Activated CD4-positive, alpha-beta memory T cell treated with anti-CD3 and anti-CD28 coated beads, Interleukin-2, amount 10 ng/mL, durations not matched to agents 7 days and 5 days (primary cell): ENCODE data around the gene ATG2A. TPM values are rescaled to one million over a fixed set of nuclear protein-coding genes. Genes with fewer than 3 reads are reported as not detected.
A peak's percentile ranks its signal among the peaks of the same experiment; 100 is the strongest.

ENCODE experiments used
- CTCF ChIA-PET: fragments of 350-600 bp; sonication (Branson Sonifier 250); formaldehyde crosslinking; loops from one replicate; lab custom pipeline; 2021; ENCODE audit warnings: antibody characterized with exemption, inconsistent platforms; lab: Charles Lee
- POLR2A ChIA-PET: fragments of 350-600 bp; sonication (Branson Sonifier 250); formaldehyde crosslinking; loops from one replicate; lab custom pipeline; 2021; ENCODE audit warnings: antibody characterized with exemption; lab: Charles Lee
- DNase-seq: peaks from one replicate; pipeline ENCODE4 v3.0.0-alpha.2; 2020
- H3K27ac Mint-ChIP-seq: one replicate; pipeline ENCODE4 v1.8.0; 2021; ENCODE audit warnings: mild to moderate bottlenecking, mixed read lengths
- H3K27me3 Mint-ChIP-seq: one replicate; pipeline ENCODE4 v1.8.0; 2021; ENCODE audit warnings: mixed read lengths
- H3K36me3 Mint-ChIP-seq: one replicate; pipeline ENCODE4 v1.8.0; 2021; ENCODE audit warnings: low read depth, mixed read lengths
- H3K4me1 Mint-ChIP-seq: one replicate; pipeline ENCODE4 v1.8.0; 2021; ENCODE audit warnings: mixed read lengths
- H3K4me3 Mint-ChIP-seq: one replicate; pipeline ENCODE4 v1.8.0; 2021; ENCODE audit warnings: mild to moderate bottlenecking, mixed read lengths
- H3K9me3 Mint-ChIP-seq: one replicate; pipeline ENCODE4 v1.8.0; 2021; ENCODE audit warnings: mixed read lengths
- total RNA-seq, 2 experiments: library from RNA; stranded (reverse); gene quantifications; one replicate each; pipeline ENCODE4 v1.2.3, GENCODE V29; 2021

The ATG2A gene
- total RNA-seq, 2 experiments from 2014 or later: 37.4 to 40.7 TPM

- DNase-seq: no peak
- ChIA-PET CTCF (interaction anchor here (0.6 kb wide), 1 partner anchor 18 kb away, joined by 3 read pairs; no protein-coding TSS in a partner anchor), POLR2A (interaction anchor here (1.2 to 1.3 kb wide), 2 partner anchors 9 to 81 kb away, joined by 3 to 4 read pairs; partner anchors contain the start of genes ARL2 and PPP2R5B)
- peaks cover 2% of the 10 kb centered on the region for H3K27me3 Mint-ChIP-seq
- no peak overlapping the region for H3K4me3 Mint-ChIP-seq
- peaks cover 24% of the 10 kb centered on the region for H3K36me3 Mint-ChIP-seq
- no peaks in the 10 kb centered on the region for H3K9me3 Mint-ChIP-seq
- no peak overlapping the region for H3K27ac Mint-ChIP-seq
- H3K4me1 Mint-ChIP-seq: no peaks in the 10 kb centered on the region
Measured at GRCh38 chr11:64933213-64933934, 16.4 kb upstream of the ATG2A start.

GRCh38 chr11:64932324-64932723 is 15.3 kb upstream of the ATG2A start:
- H3K9me3 Mint-ChIP-seq: no peaks in the 10 kb centered on the region
- no peak overlapping the region for H3K4me3 Mint-ChIP-seq
- no peaks in the 10 kb centered on the region for H3K4me1 Mint-ChIP-seq
- POLR2A ChIA-PET: no interaction called here
- no peaks in the 10 kb centered on the region for H3K27me3 Mint-ChIP-seq
- peaks cover 28% of the 10 kb centered on the region for H3K36me3 Mint-ChIP-seq
- CTCF ChIA-PET: interaction anchor here (0.6 kb wide), 1 partner anchor 134 kb away, joined by 3 read pairs; no protein-coding TSS in a partner anchor
- no peak for DNase-seq
- no peak overlapping the region for H3K27ac Mint-ChIP-seq

GRCh38 chr11:64931290-64931689 is 14.3 kb upstream of the ATG2A start:
- no peaks in the 10 kb centered on the region for H3K27me3 Mint-ChIP-seq
- H3K27ac Mint-ChIP-seq: no peak overlapping the region
- peaks cover 28% of the 10 kb centered on the region for H3K36me3 Mint-ChIP-seq
- no peak for DNase-seq
- H3K9me3 Mint-ChIP-seq: no peaks in the 10 kb centered on the region
- POLR2A ChIA-PET: interaction anchor here (2.1 kb wide), 1 partner anchor 82 kb away, joined by 4 read pairs; the partner anchor contains the start of gene ARL2
- no peak overlapping the region for H3K4me3 Mint-ChIP-seq
- peaks cover 2% of the 10 kb centered on the region for H3K4me1 Mint-ChIP-seq
- CTCF ChIA-PET: no interaction called here

- H3K4me3 Mint-ChIP-seq: no peak overlapping the region
- H3K27me3 Mint-ChIP-seq: no peaks in the 10 kb centered on the region
- H3K27ac Mint-ChIP-seq: no peak overlapping the region
- H3K9me3 Mint-ChIP-seq: no peaks in the 10 kb centered on the region
- POLR2A ChIA-PET: interaction anchor here (2.1 kb wide), 1 partner anchor 83 kb away, joined by 4 read pairs; the partner anchor contains the start of gene ARL2
- CTCF ChIA-PET: no interaction called here
- peaks cover 5% of the 10 kb centered on the region for H3K4me1 Mint-ChIP-seq
- no peak for DNase-seq
- H3K36me3 Mint-ChIP-seq: peaks cover 28% of the 10 kb centered on the region
Measured at GRCh38 chr11:64930340-64930739, 13.3 kb upstream of the ATG2A start.

- ChIA-PET CTCF (no interaction called here), POLR2A (interaction anchor here (2.1 kb wide), 1 partner anchor 84 kb away, joined by 4 read pairs; the partner anchor contains the start of gene ARL2)
- Mint-ChIP-seq H3K4me3 (no peak overlapping the region), H3K27me3 (no peaks in the 10 kb centered on the region), H3K9me3 (no peaks in the 10 kb centered on the region), H3K4me1 (peaks cover 11% of the 10 kb centered on the region), H3K27ac (no peak overlapping the region), H3K36me3 (peaks cover 28% of the 10 kb centered on the region)
- no peak for DNase-seq
Measured at GRCh38 chr11:64929625-64930024, 12.6 kb upstream of the ATG2A start.

- no peak overlapping the region for H3K27ac Mint-ChIP-seq
- H3K36me3 Mint-ChIP-seq: peaks cover 28% of the 10 kb centered on the region
- POLR2A ChIA-PET: no interaction called here
- no peaks in the 10 kb centered on the region for H3K27me3 Mint-ChIP-seq
- no peak for DNase-seq
- H3K9me3 Mint-ChIP-seq: no peaks in the 10 kb centered on the region
- no peak overlapping the region for H3K4me3 Mint-ChIP-seq
- CTCF ChIA-PET: no interaction called here
- H3K4me1 Mint-ChIP-seq: peaks cover 15% of the 10 kb centered on the region
Measured at GRCh38 chr11:64928957-64929356, 11.9 kb upstream of the ATG2A start.

GRCh38 chr11:64926689-64927088 is 9.7 kb upstream of the ATG2A start:
- CTCF ChIA-PET: interaction anchor here (0.5 kb wide), 1 partner anchor 76 kb away, joined by 3 read pairs; no protein-coding TSS in a partner anchor
- POLR2A ChIA-PET: interaction anchor here (0.9 to 1.5 kb wide), 2 partner anchors 10 to 148 kb away, joined by 3 read pairs; no protein-coding TSS in a partner anchor
- no peak for DNase-seq
- Mint-ChIP-seq H3K36me3 (peaks cover 20% of the 10 kb centered on the region), H3K9me3 (no peaks in the 10 kb centered on the region), H3K27ac (no peak overlapping the region), H3K4me1 (peaks cover 21% of the 10 kb centered on the region), H3K27me3 (no peaks in the 10 kb centered on the region), H3K4me3 (no peak overlapping the region)

GRCh38 chr11:64925536-64926436 is 8.8 kb upstream of the ATG2A start:
- Mint-ChIP-seq H3K4me1 (peaks cover 21% of the 10 kb centered on the region), H3K9me3 (no peaks in the 10 kb centered on the region), H3K36me3 (peaks cover 16% of the 10 kb centered on the region), H3K27me3 (no peaks in the 10 kb centered on the region), H3K4me3 (peak overlapping the region; percentile 88), H3K27ac (no peak overlapping the region)
- ChIA-PET POLR2A (interaction anchor here (0.6 to 2.0 kb wide), 5 partner anchors 11 to 147 kb away, joined by 3 to 14 read pairs (median 3); partner anchors contain the start of genes ARL2 and EHD1), CTCF (interaction anchor here (0.5 kb wide), 1 partner anchor 77 kb away, joined by 3 read pairs; no protein-coding TSS in a partner anchor)
- DNase-seq: no peak

GRCh38 chr11:64924910-64925284 is 7.9 kb upstream of the ATG2A start:
- H3K9me3 Mint-ChIP-seq: no peaks in the 10 kb centered on the region
- peaks cover 7% of the 10 kb centered on the region for H3K36me3 Mint-ChIP-seq
- no peak overlapping the region for H3K27ac Mint-ChIP-seq
- H3K27me3 Mint-ChIP-seq: no peaks in the 10 kb centered on the region
- DNase-seq: no peak
- ChIA-PET CTCF (interaction anchor here (0.9 to 1.7 kb wide), 5 partner anchors 30 to 210 kb away, joined by 3 to 6 read pairs (median 4); partner anchors contain the start of genes ARL2 and SYVN1), POLR2A (interaction anchor here (1.2 to 2.0 kb wide), 10 partner anchors 8 to 171 kb away, joined by 3 to 14 read pairs (median 4); partner anchors contain the start of genes ARL2, EHD1, SAC3D1 and SF1)
- H3K4me3 Mint-ChIP-seq: peak overlapping the region; percentile 88
- peaks cover 21% of the 10 kb centered on the region for H3K4me1 Mint-ChIP-seq

- H3K4me3 Mint-ChIP-seq: peak within 1 kb of the TSS; percentile 88
Measured at GRCh38 chr11:64923944-64924909, 7.2 kb upstream of the ATG2A start, which contains the start of gene PPP2R5B. PPP2R5B (plus strand) TSS chr11:64924689; CDS start chr11:64925735, 1,046 bp downstream.

GRCh38 chr11:64923151-64923661 is 6.2 kb upstream of the ATG2A start:
- H3K9me3 Mint-ChIP-seq: no peaks in the 10 kb centered on the region
- no peaks in the 10 kb centered on the region for H3K27me3 Mint-ChIP-seq
- no peak overlapping the region for H3K4me3 Mint-ChIP-seq
- no peak for DNase-seq
- CTCF ChIA-PET: no interaction called here
- H3K27ac Mint-ChIP-seq: no peak overlapping the region
- H3K4me1 Mint-ChIP-seq: peaks cover 23% of the 10 kb centered on the region
- POLR2A ChIA-PET: interaction anchor here (0.6 to 2.0 kb wide), 8 partner anchors 13 to 234 kb away, joined by 3 to 14 read pairs (median 4); partner anchors contain the start of genes ARL2, EHD1, MEN1 and SAC3D1
- H3K36me3 Mint-ChIP-seq: peaks cover 5% of the 10 kb centered on the region

More at GRCh38 chr11:64923944-64924909, 7.2 kb upstream of the ATG2A start, which contains the start of gene PPP2R5B:
- peaks cover 5% of the 10 kb centered on the region for H3K36me3 Mint-ChIP-seq
- DNase-seq: peak; percentile 94
- POLR2A ChIA-PET: interaction anchor here (0.6 to 2.0 kb wide), 13 partner anchors 9 to 235 kb away, joined by 3 to 14 read pairs (median 4); partner anchors contain the start of genes ARL2, EHD1, MEN1 and SAC3D1
- peaks cover 21% of the 10 kb centered on the region for H3K4me1 Mint-ChIP-seq
- CTCF ChIA-PET: interaction anchor here (0.5 to 1.7 kb wide), 8 partner anchors 12 to 1252 kb away, joined by 3 to 6 read pairs (median 4); partner anchors contain the start of genes ARL2 and SYVN1
- no peaks in the 10 kb centered on the region for H3K9me3 Mint-ChIP-seq
- peak within 1 kb of the TSS; percentile 96 for H3K27ac Mint-ChIP-seq
- no peaks in the 10 kb centered on the region for H3K27me3 Mint-ChIP-seq
